H1 (cell line): Measurements from ENCODE around the gene MTCH1. TPM values are rescaled to one million over a fixed set of nuclear protein-coding genes. Genes with fewer than 3 reads are reported as not detected.

Source experiments
- CTCF ChIA-PET: fragments of 300-600 bp; sonication (Branson Sonifier 250); formaldehyde crosslinking; loops from one replicate; lab custom pipeline; 2021; ENCODE audit not compliant: partially characterized antibody; lab: Charles Lee
- POLR2A ChIA-PET: fragments of 300-600 bp; sonication (Branson Sonifier 250); formaldehyde crosslinking; loops from one replicate; lab custom pipeline; 2021; ENCODE audit warnings: inconsistent platforms; ENCODE audit not compliant: partially characterized antibody; lab: Charles Lee
- DNase-seq, 2 experiments: peaks; one replicate each; pipeline versions ENCODE4 v3.0.0 to v3.0.0-alpha.2; 2010 to 2022; ENCODE audit warnings: low spot score in 2 of 2, low read depth in 1 of 2, mixed read lengths in 1 of 2
- FAIRE-seq: peaks from 2 replicates; lab custom pipeline; 2011; peaks lifted over from hg19 to GRCh38; lab: Jason Lieb, UNC
- H2AFZ ChIP-seq: 2 replicates; pipeline ENCODE4 v1.8.1; 2012; ENCODE audit warnings: low read length, inconsistent platforms
- H2AK5ac ChIP-seq: 2 replicates; pipeline ENCODE4 v1.6.1; 2013; ENCODE audit warnings: low read depth, low read length
- H2BK120ac ChIP-seq: replicated peaks from 2 replicates; pipeline ENCODE3; 2013; ENCODE audit warnings: low read depth, low read length, inconsistent platforms
- H2BK12ac ChIP-seq: 2 replicates; pipeline ENCODE4 v1.6.1; 2013; ENCODE audit warnings: low read depth, low read length
- H2BK15ac ChIP-seq: 2 replicates; pipeline ENCODE4 v1.6.1; 2013; ENCODE audit warnings: low read length
- H2BK20ac ChIP-seq: 2 replicates; pipeline ENCODE4 v1.6.1; 2013; ENCODE audit warnings: low read length
- H2BK5ac ChIP-seq: 2 replicates; pipeline ENCODE4 v1.6.1; 2013; ENCODE audit warnings: low read depth, low read length
- H3K14ac ChIP-seq: 2 replicates; pipeline ENCODE4 v1.6.1; 2013; ENCODE audit warnings: inconsistent platforms; ENCODE audit not compliant: insufficient read length
- H3K18ac ChIP-seq: 2 replicates; pipeline ENCODE4 v1.6.1; 2013; ENCODE audit warnings: low read length; ENCODE audit errors: extremely low read depth
- H3K23ac ChIP-seq: 2 replicates; pipeline ENCODE4 v1.6.1; 2013; ENCODE audit warnings: inconsistent platforms; ENCODE audit not compliant: insufficient read length
- H3K23me2 ChIP-seq: 2 replicates; pipeline ENCODE4 v1.6.1; 2013; ENCODE audit warnings: low read depth, low read length
- H3K27ac ChIP-seq: 2 replicates; pipeline ENCODE4 v1.6.1; 2011; ENCODE audit warnings: low read depth, low read length, inconsistent platforms
- H3K27me3 ChIP-seq, 4 experiments: replicated peaks in 1 of 4; 1 replicate in 1 of 4; 2 replicates in 3 of 4; pipeline versions ENCODE4 v1.6.1 to v1.8.1; 2011 to 2013; ENCODE audit warnings: low read length in 3 of 4, mild to moderate bottlenecking in 3 of 4, inconsistent platforms in 2 of 4, mixed read lengths in 2 of 4, moderate library complexity in 1 of 4; ENCODE audit not compliant: control insufficient read depth in 3 of 4, insufficient read depth in 3 of 4; ENCODE audit errors: extremely low read depth in 1 of 4
- H3K36me3 ChIP-seq, 4 experiments: 2 replicates each; pipeline versions ENCODE4 v1.6.1 to v1.8.1; 2011 to 2013; ENCODE audit warnings: mild to moderate bottlenecking in 4 of 4, low read length in 3 of 4, moderate library complexity in 2 of 4, control low read depth in 1 of 4, inconsistent platforms in 1 of 4; ENCODE audit not compliant: insufficient read depth in 4 of 4, control insufficient read depth in 2 of 4
- H3K4ac ChIP-seq: replicated peaks from 2 replicates; pipeline ENCODE3; 2013; ENCODE audit warnings: low read length, low read depth, mixed read lengths, inconsistent platforms; ENCODE audit not compliant: insufficient read length
- H3K4me1 ChIP-seq, 4 experiments: replicated peaks in 1 of 4; 1 replicate in 1 of 4; 2 replicates in 3 of 4; pipeline versions ENCODE4 v1.6.1 to v1.8.1; 2011 to 2013; ENCODE audit warnings: low read length in 3 of 4, inconsistent platforms in 2 of 4, mixed read lengths in 1 of 4; ENCODE audit not compliant: insufficient read depth in 4 of 4, control insufficient read depth in 3 of 4
- H3K4me2 ChIP-seq, 2 experiments: 2 replicates each; pipeline versions ENCODE4 v1.6.1 to v1.8.1; 2011 to 2013; ENCODE audit warnings: low read depth in 2 of 2, low read length in 2 of 2, control low read depth in 1 of 2, inconsistent platforms in 1 of 2, mild to moderate bottlenecking in 1 of 2; ENCODE audit not compliant: insufficient read depth in 1 of 2
- H3K4me3 ChIP-seq, 4 experiments: fragments of 200-600, 300-600 bp in 1 of 4; sonication (generic), shearing (Covaris generic), sonication (Bioruptor Twin) in 1 of 4; 2 replicates each; pipeline versions ENCODE4 v1.5.1 to v1.8.1; 2011 to 2016; ENCODE audit warnings: low read length in 4 of 4, low read depth in 3 of 4, control low read depth in 2 of 4, inconsistent platforms in 2 of 4, mild to moderate bottlenecking in 2 of 4, mixed read lengths in 1 of 4, moderate library complexity in 1 of 4; ENCODE audit not compliant: insufficient read depth in 2 of 4; ENCODE audit errors: extremely low read depth in 1 of 4
- H3K56ac ChIP-seq: replicated peaks from 2 replicates; pipeline ENCODE3; 2013; ENCODE audit warnings: low read depth, mild to moderate bottlenecking, mixed read lengths, low read length, inconsistent platforms; ENCODE audit not compliant: insufficient read length
- H3K79me1 ChIP-seq: 2 replicates; pipeline ENCODE4 v1.6.1; 2013; ENCODE audit warnings: low read depth, low read length, control low read depth
- H3K79me2 ChIP-seq, 2 experiments: 2 replicates each; pipeline versions ENCODE4 v1.6.1 to v1.8.1; 2012 to 2013; ENCODE audit warnings: low read length in 2 of 2, mild to moderate bottlenecking in 2 of 2, inconsistent platforms in 1 of 2; ENCODE audit not compliant: insufficient read depth in 2 of 2, control insufficient read depth in 1 of 2
- H3K9ac ChIP-seq, 4 experiments: replicated peaks in 1 of 4; 1 replicate in 1 of 4; 2 replicates in 3 of 4; pipeline versions ENCODE4 v1.6.1 to v1.8.1; 2011 to 2013; ENCODE audit warnings: low read depth in 3 of 4, low read length in 3 of 4, control low read depth in 2 of 4, mild to moderate bottlenecking in 2 of 4, moderate library complexity in 2 of 4, inconsistent platforms in 1 of 4; ENCODE audit errors: extremely low read depth in 1 of 4
- H3K9me3 ChIP-seq, 2 experiments: 2 replicates each; pipeline versions ENCODE4 v1.6.1 to v1.8.1; 2012 to 2013; ENCODE audit warnings: mild to moderate bottlenecking in 2 of 2, moderate library complexity in 2 of 2, control low read depth in 1 of 2, inconsistent platforms in 1 of 2, low read depth in 1 of 2, low read length in 1 of 2, mixed read lengths in 1 of 2; ENCODE audit not compliant: insufficient read depth in 2 of 2
- H4K20me1 ChIP-seq, 2 experiments: replicated peaks in 1 of 2; 2 replicates each; pipeline versions ENCODE3 to v1.8.1; 2011 to 2013; ENCODE audit warnings: inconsistent platforms in 2 of 2, low read length in 2 of 2, mild to moderate bottlenecking in 1 of 2; ENCODE audit not compliant: insufficient read depth in 2 of 2, control insufficient read depth in 1 of 2
- H4K5ac ChIP-seq: 2 replicates; pipeline ENCODE4 v1.6.1; 2013; ENCODE audit warnings: low read length, low read depth, mixed read lengths, inconsistent platforms; ENCODE audit not compliant: insufficient read length
- H4K8ac ChIP-seq: 2 replicates; pipeline ENCODE4 v1.8.0; 2013; ENCODE audit warnings: mild to moderate bottlenecking, moderate library complexity, low read length, inconsistent platforms; ENCODE audit not compliant: insufficient read depth; ENCODE audit errors: extremely low read depth
- H4K91ac ChIP-seq: replicated peaks from 2 replicates; pipeline ENCODE3; 2013; ENCODE audit warnings: low read length, mixed read lengths, inconsistent platforms; ENCODE audit not compliant: insufficient read length
- CHD1 ChIP-seq: IDR thresholded peaks from 2 replicates; pipeline ENCODE4 v1.6.1; 2012; ENCODE audit warnings: low read depth, low read length, improper control_type of control experiment
- KDM5A ChIP-seq: fragments of 200-600 bp; IDR thresholded peaks from 2 replicates; pipeline ENCODE4 v1.7.1; 2012; ENCODE audit warnings: mild to moderate bottlenecking, low read length, inconsistent platforms, mixed read lengths
- TCF12 ChIP-seq: IDR thresholded peaks from 2 replicates; pipeline ENCODE4 v1.6.1; 2011; ENCODE audit warnings: low read depth, mild to moderate bottlenecking, low read length
- USF2 ChIP-seq: IDR thresholded peaks from 2 replicates; pipeline ENCODE4 v1.6.1; 2011; ENCODE audit warnings: low read length, improper control_type of control experiment
- WGBS, 2 experiments: shearing (Covaris generic) in 1 of 2; methylation state at CpG; one replicate each; pipeline versions ENCODE4 v1.1.6 to v1.1.7; 2013 to 2015; ENCODE audit warnings: low lambda C conversion rate in 2 of 2, mixed read lengths in 2 of 2, inconsistent platforms in 1 of 2, low coverage in 1 of 2, missing lambda C conversion rate in 1 of 2; ENCODE audit not compliant: insufficient replicate concordance in 2 of 2, insufficient coverage in 1 of 2, insufficient read length in 1 of 2; ENCODE audit errors: extremely low coverage in 1 of 2, missing lambda C conversion rate in 1 of 2; 5-methylcytosine and 5-hydroxymethylcytosine counted together
- polyA plus RNA-seq, 7 experiments: library from polyadenylated mRNA; depleted of rRNA in 3 of 7; stranded (reverse) in 5 of 7; unstranded in 2 of 7; fragments of >200 nt in 5 of 7; fragments of 200-250 nt in 2 of 7; gene quantifications; 1 replicate in 5 of 7; 2 replicates in 1 of 7; 4 replicates in 1 of 7; pipeline versions ENCODE4 v1.2.1 to v1.2.3, GENCODE V29; 2011 to 2013; ENCODE audit warnings: missing spikeins in 2 of 7, mixed read lengths in 2 of 7
- total RNA-seq: library from RNA; stranded (reverse); fragmentation: NEBNext Ultra II Directional; extraction: Animal tissue kit (Norgen Biotek cat#: 25700); gene quantifications from 2 replicates; pipeline ENCODE4 v1.2.1, GENCODE V29; 2021

Gene MTCH1
- total and polyA plus RNA-seq, 2 of the 8 experiments (the other 6 are each of a cell fraction or from before 2014, with no cell fraction given): 169 to 214 TPM

GRCh38 chr6:36934901-36935300 is 51.1 kb downstream of the MTCH1 start:
- Histone ChIP-seq H3K18ac (no peak overlapping the region), H2BK5ac (no peak overlapping the region), H2AFZ (no peak overlapping the region), H2BK12ac (no peak overlapping the region), H3K79me2 (no peaks in the 10 kb centered on the region), H3K4ac (no peak overlapping the region), H3K27ac (no peak overlapping the region), H3K4me1 (no peaks in the 10 kb centered on the region), H2BK120ac (no peak overlapping the region), H4K20me1 (no peaks in the 10 kb centered on the region), H2BK20ac (no peak overlapping the region), H4K91ac (no peak overlapping the region), H3K56ac (no peak overlapping the region), H2BK15ac (no peak overlapping the region), H3K4me2 (no peak overlapping the region), H3K79me1 (no peaks in the 10 kb centered on the region), H4K5ac (no peak overlapping the region), H3K9ac (no peak overlapping the region), H3K36me3 (no peaks in the 10 kb centered on the region), H2AK5ac (no peak overlapping the region), H3K4me3 (no peak overlapping the region), H3K23ac (no peak overlapping the region), H3K14ac (no peak overlapping the region), H3K23me2 (no peaks in the 10 kb centered on the region), H4K8ac (no peak overlapping the region), H3K9me3 (no peaks in the 10 kb centered on the region), H3K27me3 (no peaks in the 10 kb centered on the region)
- ChIA-PET POLR2A (no interaction called here), CTCF (interaction anchor here (3.1 kb wide), 1 partner anchor 20 kb away, joined by 19 read pairs; no protein-coding TSS in a partner anchor)
- WGBS, 2 experiments: 88% methylated on average over 7 of the region's 7 CpGs; no CpG with 5 or more reads in 1 of the 2 experiments
- FAIRE-seq: no peak
- DNase-seq: no peak
- TF ChIP-seq KDM5A (no peak), CHD1 (no peak), TCF12 (no peak), USF2 (no peak)
